ENCODE results near the gene CPNE6.
A peak's percentile ranks its signal among the peaks of the same experiment; 100 is the strongest.

CPNE6 gene

GRCh38 chr14:24057271-24057670 lies 14.1 kb upstream of the CPNE6 start:
- no peak for TF ChIP-seq CTCF (IDR thresholded peaks at IDR 0.05; ENCODE audit: insufficient read depth, low read depth, low read length, missing control alignments)
- no peak overlapping the region for H3K4me3 ChIP-seq (ENCODE audit: low read length)
- DNase-seq (ENCODE audit: low read depth) = no peak

- TF ChIP-seq CTCF (IDR thresholded peaks at IDR 0.05; ENCODE audit: insufficient read depth, low read depth, low read length, missing control alignments) = no peak
- DNase-seq (ENCODE audit: low read depth) = no peak
- no peak overlapping the region for H3K4me3 ChIP-seq (ENCODE audit: low read length)
Observed at GRCh38 chr14:24057867-24058259, 13.5 kb upstream of the CPNE6 start.

- peak; percentile 82 for TF ChIP-seq CTCF (IDR thresholded peaks at IDR 0.05; ENCODE audit: insufficient read depth, low read depth, low read length, missing control alignments)
- H3K4me3 ChIP-seq (ENCODE audit: low read length) = no peak overlapping the region
- peak; percentile 71 for DNase-seq (ENCODE audit: low read depth)
Observed at GRCh38 chr14:24058260-24058950, 13.0 kb upstream of the CPNE6 start.

DNA sequence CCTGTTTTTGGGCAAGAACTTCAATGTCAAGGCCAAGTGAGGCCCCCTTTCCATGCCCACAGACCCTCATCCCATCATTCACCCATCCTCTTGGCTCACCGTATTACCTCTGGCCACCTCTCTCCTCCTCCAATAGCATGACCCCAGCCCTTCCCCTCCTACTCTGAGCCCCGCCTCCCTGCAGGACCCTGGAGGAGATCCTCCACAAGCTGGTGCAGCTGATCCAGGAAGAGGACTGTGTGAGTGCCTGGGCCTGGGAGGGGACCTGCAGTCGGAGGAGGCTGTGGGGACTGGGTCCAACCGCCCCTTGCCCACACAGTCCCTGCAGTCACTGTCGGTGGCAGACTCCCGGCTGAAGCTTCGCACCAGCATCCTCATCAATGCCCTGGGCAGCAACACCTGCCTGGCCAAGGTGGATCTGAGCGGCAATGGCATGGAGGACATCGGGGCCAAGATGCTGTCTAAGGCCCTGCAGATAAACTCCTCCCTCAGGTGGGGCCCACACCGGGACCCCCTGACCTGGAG lies 12.3 kb upstream of the CPNE6 start:
- TF ChIP-seq CTCF (IDR thresholded peaks at IDR 0.05; ENCODE audit: insufficient read depth, low read depth, low read length, missing control alignments) = no peak

DNA sequence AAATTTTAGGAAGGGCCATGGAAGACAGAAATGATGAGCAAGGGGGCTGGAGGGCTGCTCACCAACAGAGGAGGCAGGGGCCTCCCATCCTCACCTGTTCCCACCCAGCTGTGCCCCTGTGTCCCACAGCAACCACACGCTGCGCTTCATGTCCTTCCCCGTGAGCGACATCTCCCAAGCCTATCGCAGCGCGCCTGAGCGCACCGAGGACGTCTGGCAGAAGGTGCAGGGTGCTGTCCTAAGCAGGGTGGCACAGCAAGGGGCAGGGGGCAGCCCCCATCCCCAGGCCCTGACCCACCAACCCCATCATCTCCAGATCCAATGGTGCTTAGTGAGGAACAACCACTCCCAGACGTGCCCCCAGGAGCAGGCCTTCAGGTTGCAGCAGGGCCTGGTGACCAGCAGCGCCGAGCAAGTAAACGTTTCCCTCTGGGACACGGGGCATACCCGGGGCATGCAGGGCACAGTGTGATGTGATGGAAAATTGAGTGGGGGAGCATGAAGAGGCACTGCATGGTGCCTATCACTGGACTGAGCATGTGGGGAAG lies 11.4 kb upstream of the CPNE6 start:
- H3K4me3 ChIP-seq (ENCODE audit: low read length) = no peak overlapping the region
- no peak for TF ChIP-seq CTCF (IDR thresholded peaks at IDR 0.05; ENCODE audit: insufficient read depth, low read depth, low read length, missing control alignments)
- no peak for DNase-seq (ENCODE audit: low read depth)

More for the DNA sequence above, 12.3 kb upstream of the CPNE6 start:
- DNase-seq (ENCODE audit: low read depth) = no peak
- no peak overlapping the region for H3K4me3 ChIP-seq (ENCODE audit: low read length)

- TF ChIP-seq CTCF (IDR thresholded peaks at IDR 0.05; ENCODE audit: insufficient read depth, low read depth, low read length, missing control alignments) = no peak
- no peak overlapping the region for H3K4me3 ChIP-seq (ENCODE audit: low read length)
- no peak for DNase-seq (ENCODE audit: low read depth)
Observed at GRCh38 chr14:24060443-24060842, 10.9 kb upstream of the CPNE6 start.
